DMS114 treated with DMSO at 0.1 percent for 48 hours (cell line): Measurements from ENCODE around the gene DMD.
"Not testable (repeated sequence)": the region's sequence is repeated elsewhere in the genome, so short reads cannot be mapped to it uniquely, and the experiment has no call there.

Source experiments
- DNase-seq: peaks from one replicate; lab custom pipeline; 2025; ENCODE audit not compliant: unreplicated experiment; lab: John Stamatoyannopoulos, UW

Gene DMD

DNA sequence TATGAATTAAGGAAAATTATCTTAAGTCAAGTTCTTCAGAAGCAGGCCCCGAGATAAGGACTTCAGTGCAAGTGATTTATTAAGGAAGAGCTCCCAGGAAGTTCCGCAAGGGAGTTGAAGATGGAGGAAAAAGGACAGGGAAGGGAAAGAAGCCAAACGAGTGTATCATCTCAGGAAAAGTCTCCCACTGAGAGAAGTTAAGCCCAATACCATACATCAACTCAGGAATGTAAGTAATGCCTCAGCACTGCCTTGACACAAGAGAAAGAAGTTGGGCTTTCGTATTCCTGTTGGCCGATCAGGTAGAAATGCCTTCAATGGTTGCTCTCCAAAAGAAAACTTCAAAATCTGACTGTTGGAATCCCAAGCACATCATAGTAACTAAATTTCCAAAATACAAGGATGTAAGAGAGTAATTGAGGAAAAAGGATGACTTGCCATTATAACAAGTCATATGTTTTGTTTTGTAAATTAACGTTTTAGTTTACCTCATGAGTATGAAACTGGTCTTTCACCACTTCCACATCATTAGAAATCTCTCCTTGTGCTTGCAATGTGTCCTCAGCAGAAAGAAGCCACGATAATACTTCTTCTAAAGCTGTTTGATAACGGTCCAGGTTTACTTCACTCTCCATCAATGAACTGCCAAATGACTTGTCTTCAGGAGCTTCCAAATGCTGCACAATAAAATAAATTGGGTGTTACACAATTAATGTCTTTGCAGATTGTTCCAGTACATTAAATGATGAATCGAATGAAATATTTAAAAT is 566.7 kb downstream of the DMD start:
- DNase-seq = no peak

- DNase-seq = no peak
Measured at GRCh38 chrX:32642283-32642682, 569.1 kb downstream of the DMD start.

DNA sequence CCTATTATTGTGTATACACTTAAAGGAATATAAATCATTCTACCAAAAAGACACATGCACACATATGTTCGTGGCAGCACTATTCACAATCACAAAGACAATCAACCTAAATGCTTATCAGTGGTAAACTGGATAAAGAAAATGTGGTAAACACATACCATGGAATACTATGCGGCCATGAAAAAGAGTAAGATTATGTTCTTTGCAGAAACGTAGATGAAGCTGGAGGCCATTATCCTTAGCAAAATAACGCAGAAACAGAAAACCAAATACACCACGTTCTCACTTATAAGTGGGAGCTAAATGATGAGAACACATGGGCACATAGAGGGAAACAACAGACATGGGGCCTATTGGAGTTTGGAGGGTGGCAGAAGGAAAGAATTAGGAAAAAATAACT is 593.2 kb downstream of the DMD start:
- DNase-seq = no peak

GRCh38 chrX:32614707-32615106 is 596.6 kb downstream of the DMD start:
- DNase-seq = no peak

- no peak for DNase-seq
Measured at GRCh38 chrX:32599156-32599555, 612.2 kb downstream of the DMD start.

- no peak for DNase-seq
Measured at GRCh38 chrX:32598707-32599106, 612.6 kb downstream of the DMD start.

GRCh38 chrX:32597777-32598176 is 613.6 kb downstream of the DMD start:
- DNase-seq = no peak

- DNase-seq = no peak
Measured at GRCh38 chrX:32592786-32593185, 618.6 kb downstream of the DMD start.

- DNase-seq = no peak
Measured at GRCh38 chrX:32591589-32591988, 619.8 kb downstream of the DMD start.

DNA sequence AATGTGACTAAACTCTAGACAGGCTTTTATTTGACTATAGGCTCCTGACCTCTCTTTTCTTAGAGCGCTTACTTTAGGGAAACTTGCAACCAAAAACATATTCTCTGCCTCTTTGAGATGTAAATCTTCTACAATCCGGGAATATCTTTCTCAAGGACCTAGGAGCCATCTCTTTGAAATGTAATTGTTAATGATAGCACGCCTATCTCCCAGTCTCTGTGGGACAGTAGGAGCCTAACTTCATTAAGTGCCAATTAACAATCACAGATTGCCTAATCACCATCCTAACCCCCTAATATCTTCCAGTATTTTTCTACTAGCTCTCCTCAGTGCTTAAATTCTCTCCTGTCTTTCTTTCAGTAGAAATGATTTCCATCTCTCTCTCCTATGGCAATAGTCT is 628.6 kb downstream of the DMD start:
- DNase-seq = no peak

DNA sequence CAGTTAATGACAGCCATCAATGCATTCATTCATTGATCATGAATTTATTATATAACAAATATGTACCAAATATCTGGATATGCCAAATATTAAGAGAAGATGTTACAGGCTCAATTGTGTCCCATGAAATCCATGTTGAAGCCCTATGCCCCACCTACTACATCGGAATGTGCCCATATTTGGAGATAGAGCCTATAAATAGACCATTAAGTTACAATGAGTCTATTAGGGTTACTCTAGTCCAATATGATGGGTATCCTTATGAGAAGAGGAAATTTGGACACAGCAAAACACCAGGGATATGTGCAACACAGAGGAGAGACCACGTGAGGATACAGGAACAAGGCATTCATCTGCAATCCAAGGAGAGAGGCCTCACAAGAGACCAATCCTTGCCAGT is 634.5 kb downstream of the DMD start:
- no peak for DNase-seq

DNA sequence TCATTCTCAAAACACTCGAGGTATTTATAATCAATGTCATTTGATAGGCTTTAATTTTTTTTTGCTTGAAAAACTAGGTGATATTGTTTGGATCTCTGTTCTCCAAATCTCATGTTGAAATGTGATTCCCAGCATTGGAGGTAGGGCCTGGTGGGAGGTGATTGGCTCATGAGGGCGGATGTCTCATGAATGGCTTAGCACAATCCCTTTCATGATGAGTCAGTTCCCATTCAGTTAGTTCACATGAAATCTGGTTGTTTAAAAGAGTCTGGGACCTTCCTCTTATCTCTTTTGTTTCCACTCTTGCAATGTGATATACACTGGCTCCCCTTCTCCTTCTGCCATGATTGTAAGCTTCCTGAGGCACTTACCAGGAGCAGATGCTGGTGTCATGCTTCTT is 638.7 kb downstream of the DMD start:
- DNase-seq = no peak

- no peak for DNase-seq
Measured at GRCh38 chrX:32571579-32571978, 639.8 kb downstream of the DMD start.

- DNase-seq = no peak
Measured at GRCh38 chrX:32562261-32562660, 649.1 kb downstream of the DMD start.

GRCh38 chrX:32545101-32545500 is 666.2 kb downstream of the DMD start:
- no peak for DNase-seq

GRCh38 chrX:32538554-32538953 is 672.8 kb downstream of the DMD start:
- DNase-seq = no peak

- DNase-seq = no peak
Measured at GRCh38 chrX:32533848-32534247, 677.5 kb downstream of the DMD start.

- no peak for DNase-seq
Measured at GRCh38 chrX:32532262-32532661, 679.1 kb downstream of the DMD start.

- DNase-seq = peak; percentile 15
Measured at GRCh38 chrX:32530802-32531403, 680.4 kb downstream of the DMD start.

- DNase-seq = not testable (repeated sequence)
Measured at GRCh38 chrX:32528451-32528850, 682.9 kb downstream of the DMD start.

- DNase-seq = no peak
Measured at GRCh38 chrX:32525234-32525633, 686.1 kb downstream of the DMD start.

GRCh38 chrX:32524385-32524784 is 687.0 kb downstream of the DMD start:
- DNase-seq = no peak

DNA sequence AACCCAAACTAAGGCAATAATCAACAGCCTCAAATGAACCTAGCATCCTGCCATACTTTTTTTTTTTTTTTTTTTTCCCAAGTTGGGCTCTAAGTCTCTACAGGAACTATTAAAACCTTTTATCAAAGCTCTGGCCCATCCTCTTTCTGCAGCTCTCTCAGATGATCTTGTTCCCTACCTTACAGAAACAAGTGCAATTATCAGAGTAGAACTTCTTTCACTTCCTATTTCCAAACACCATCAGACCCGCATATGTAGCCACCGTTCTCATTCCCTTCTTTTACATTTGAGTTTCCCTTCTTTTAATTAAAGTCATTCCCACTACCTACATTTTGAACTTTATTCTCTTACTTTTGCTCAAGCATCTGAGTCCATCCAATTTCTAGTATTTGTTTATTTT is 690.6 kb downstream of the DMD start:
- DNase-seq = no peak
